ENCODE results near the gene SVOP.

SVOP gene

DNA sequence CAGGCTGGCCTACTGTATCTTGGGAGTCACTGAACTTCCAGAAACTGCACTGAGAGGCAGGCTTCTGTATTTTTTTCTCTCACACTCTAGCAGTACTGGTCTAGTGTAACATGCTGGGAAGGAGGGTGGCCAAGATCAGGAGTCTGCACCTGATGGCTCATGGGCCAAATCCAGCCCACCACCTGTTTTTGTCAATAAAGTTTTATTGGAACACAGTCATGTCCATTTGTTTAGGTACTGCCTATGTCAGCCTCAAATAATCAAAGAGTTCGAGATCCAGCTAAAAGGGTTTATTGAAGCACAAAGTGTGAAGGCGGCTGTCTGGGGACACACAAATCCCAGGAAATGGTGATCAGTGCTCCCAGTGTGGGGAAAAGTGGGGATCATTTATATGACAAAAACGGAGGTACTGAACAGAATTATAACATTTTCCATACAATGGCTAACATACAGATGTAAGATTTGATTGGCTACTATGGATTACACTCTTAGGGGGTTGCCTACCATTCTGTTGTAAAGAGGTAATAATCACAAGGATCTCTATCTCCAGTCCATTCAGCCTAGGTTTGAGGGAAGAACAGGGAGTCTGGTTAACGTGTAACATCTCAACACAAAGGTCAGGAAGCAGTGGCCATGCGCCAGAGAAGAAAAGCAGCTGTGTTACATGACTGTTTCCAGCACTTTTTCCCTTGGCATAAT, 44.4 kb upstream of the SVOP start:
- Histone ChIP-seq H3K36me3 (ENCODE audit: insufficient read depth, low read length) (no peaks in the 10 kb centered on the region), H3K4me2 (ENCODE audit: low read depth, low read length, poor library complexity, severe bottlenecking) (no peak overlapping the region), H3K4me1 (ENCODE audit: insufficient read depth, low read length, poor library complexity, severe bottlenecking) (no peaks in the 10 kb centered on the region), H3K9me2 (replicated peaks; ENCODE audit: low read depth, low read length) (no peaks in the 10 kb centered on the region), H4K20me1 (ENCODE audit: insufficient read depth, low read length, poor library complexity, severe bottlenecking) (no peaks in the 10 kb centered on the region), H2AFZ (ENCODE audit: low read length) (no peak overlapping the region), H3K27me3 (ENCODE audit: insufficient read depth, low read length, poor library complexity, severe bottlenecking) (no peaks in the 10 kb centered on the region), H3K79me2 (ENCODE audit: insufficient read depth, low read length) (no peaks in the 10 kb centered on the region), H3K4me3 (ENCODE audit: low read length, poor library complexity, severe bottlenecking) (no peak overlapping the region), H3K9ac (ENCODE audit: low read depth, low read length, poor library complexity, severe bottlenecking) (no peak overlapping the region), H3K9me3 (ENCODE audit: insufficient read depth, low read depth, low read length) (no peaks in the 10 kb centered on the region), H3F3A (ENCODE audit: low read depth) (no peaks in the 10 kb centered on the region)
- TF ChIP-seq, protein P1, sequence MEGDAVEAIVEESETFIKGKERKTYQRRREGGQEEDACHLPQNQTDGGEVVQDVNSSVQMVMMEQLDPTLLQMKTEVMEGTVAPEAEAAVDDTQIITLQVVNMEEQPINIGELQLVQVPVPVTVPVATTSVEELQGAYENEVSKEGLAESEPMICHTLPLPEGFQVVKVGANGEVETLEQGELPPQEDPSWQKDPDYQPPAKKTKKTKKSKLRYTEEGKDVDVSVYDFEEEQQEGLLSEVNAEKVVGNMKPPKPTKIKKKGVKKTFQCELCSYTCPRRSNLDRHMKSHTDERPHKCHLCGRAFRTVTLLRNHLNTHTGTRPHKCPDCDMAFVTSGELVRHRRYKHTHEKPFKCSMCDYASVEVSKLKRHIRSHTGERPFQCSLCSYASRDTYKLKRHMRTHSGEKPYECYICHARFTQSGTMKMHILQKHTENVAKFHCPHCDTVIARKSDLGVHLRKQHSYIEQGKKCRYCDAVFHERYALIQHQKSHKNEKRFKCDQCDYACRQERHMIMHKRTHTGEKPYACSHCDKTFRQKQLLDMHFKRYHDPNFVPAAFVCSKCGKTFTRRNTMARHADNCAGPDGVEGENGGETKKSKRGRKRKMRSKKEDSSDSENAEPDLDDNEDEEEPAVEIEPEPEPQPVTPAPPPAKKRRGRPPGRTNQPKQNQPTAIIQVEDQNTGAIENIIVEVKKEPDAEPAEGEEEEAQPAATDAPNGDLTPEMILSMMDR (conservative IDR thresholded peaks at IDR 0.05; ENCODE audit: low read length): no peak
- no peak for TF ChIP-seq EZH2phosphoT487 (IDR thresholded peaks at IDR 0.05; ENCODE audit: borderline replicate concordance)

DNA sequence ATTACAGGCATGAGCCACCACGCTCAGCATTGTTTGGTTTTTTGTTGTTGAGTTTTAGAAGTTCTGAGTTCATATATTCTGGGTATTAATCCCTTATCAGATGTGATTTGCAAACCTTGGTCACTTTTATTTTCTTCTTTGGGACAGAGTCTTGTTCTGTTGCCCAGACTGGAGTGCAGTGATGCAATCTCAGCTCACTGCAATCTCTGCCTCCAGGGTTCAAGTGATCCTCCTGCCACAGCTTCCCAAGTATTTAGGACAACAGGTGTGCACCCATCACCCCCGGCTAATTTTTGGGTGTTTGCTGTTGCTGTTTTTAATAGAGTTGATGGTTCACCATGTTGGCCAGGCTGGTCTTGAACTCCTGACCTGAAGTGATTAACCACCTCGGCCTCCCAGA, 43.3 kb upstream of the SVOP start:
- Histone ChIP-seq H4K20me1 (ENCODE audit: insufficient read depth, low read length, poor library complexity, severe bottlenecking) (no peaks in the 10 kb centered on the region), H3K27me3 (ENCODE audit: insufficient read depth, low read length, poor library complexity, severe bottlenecking) (no peaks in the 10 kb centered on the region), H3K4me2 (ENCODE audit: low read depth, low read length, poor library complexity, severe bottlenecking) (no peak overlapping the region), H3K79me2 (ENCODE audit: insufficient read depth, low read length) (no peaks in the 10 kb centered on the region), H3K36me3 (ENCODE audit: insufficient read depth, low read length) (no peaks in the 10 kb centered on the region), H3F3A (ENCODE audit: low read depth) (no peaks in the 10 kb centered on the region), H2AFZ (ENCODE audit: low read length) (no peak overlapping the region), H3K9me2 (replicated peaks; ENCODE audit: low read depth, low read length) (no peaks in the 10 kb centered on the region), H3K4me1 (ENCODE audit: insufficient read depth, low read length, poor library complexity, severe bottlenecking) (no peaks in the 10 kb centered on the region), H3K4me3 (ENCODE audit: low read length, poor library complexity, severe bottlenecking) (no peak overlapping the region), H3K9me3 (ENCODE audit: insufficient read depth, low read depth, low read length) (no peaks in the 10 kb centered on the region), H3K9ac (ENCODE audit: low read depth, low read length, poor library complexity, severe bottlenecking) (no peak overlapping the region)
- TF ChIP-seq, protein P1 (conservative IDR thresholded peaks at IDR 0.05; ENCODE audit: low read length): no peak
- no peak for TF ChIP-seq EZH2phosphoT487 (IDR thresholded peaks at IDR 0.05; ENCODE audit: borderline replicate concordance)

DNA sequence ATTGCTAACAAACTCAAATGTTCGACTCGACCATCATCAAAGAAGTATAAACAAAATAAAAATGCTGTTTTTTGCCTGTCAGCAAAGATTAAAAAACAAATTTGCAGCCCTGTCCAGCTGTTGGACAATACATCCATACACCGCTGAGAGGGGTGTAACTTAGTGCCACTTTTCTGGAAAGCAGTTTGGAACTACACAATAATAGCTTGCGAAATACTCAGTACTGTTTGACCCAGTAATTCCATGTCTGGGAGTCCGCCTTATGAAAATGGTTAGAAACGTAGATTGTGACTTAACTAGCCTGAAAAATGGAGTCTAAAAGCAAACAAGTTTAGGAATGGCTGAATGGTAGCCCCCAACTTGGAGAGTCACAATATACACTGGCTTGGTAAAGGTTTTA, 37.9 kb upstream of the SVOP start:
- TF ChIP-seq, protein P1 (conservative IDR thresholded peaks at IDR 0.05; ENCODE audit: low read length): no peak
- TF ChIP-seq EZH2phosphoT487 (IDR thresholded peaks at IDR 0.05; ENCODE audit: borderline replicate concordance): no peak
- Histone ChIP-seq H3K9me2 (replicated peaks; ENCODE audit: low read depth, low read length) (no peaks in the 10 kb centered on the region), H2AFZ (ENCODE audit: low read length) (no peak overlapping the region), H3K9me3 (ENCODE audit: insufficient read depth, low read depth, low read length) (no peaks in the 10 kb centered on the region), H3K27me3 (ENCODE audit: insufficient read depth, low read length, poor library complexity, severe bottlenecking) (no peaks in the 10 kb centered on the region), H3K36me3 (ENCODE audit: insufficient read depth, low read length) (no peaks in the 10 kb centered on the region), H3K9ac (ENCODE audit: low read depth, low read length, poor library complexity, severe bottlenecking) (no peak overlapping the region), H4K20me1 (ENCODE audit: insufficient read depth, low read length, poor library complexity, severe bottlenecking) (no peaks in the 10 kb centered on the region), H3K4me1 (ENCODE audit: insufficient read depth, low read length, poor library complexity, severe bottlenecking) (peaks cover 14% of the 10 kb centered on the region), H3K4me3 (ENCODE audit: low read length, poor library complexity, severe bottlenecking) (no peak overlapping the region), H3K4me2 (ENCODE audit: low read depth, low read length, poor library complexity, severe bottlenecking) (no peak overlapping the region), H3F3A (ENCODE audit: low read depth) (no peaks in the 10 kb centered on the region), H3K79me2 (ENCODE audit: insufficient read depth, low read length) (no peaks in the 10 kb centered on the region)
